GM23338 (cell line): ENCODE measurements around the gene GLB1L3. TPM values are rescaled to one million over a fixed set of nuclear protein-coding genes. Genes with fewer than 3 reads are reported as not detected.

Experiments
- ATAC-seq: fragments of 200-7000 bp; cut with Tn5 transposase; 3 replicates; pipeline ENCODE4 v1.9.1; 2020
- DNase-seq: peaks from one replicate; pipeline ENCODE4 v3.0.0-alpha.2; 2015; ENCODE audit warnings: low spot score
- H2AFZ ChIP-seq: fragments of 200-600 bp; sonication (generic); 2 replicates; pipeline ENCODE4 v1.8.0; 2016; ENCODE audit warnings: antibody characterized with exemption, mild to moderate bottlenecking, moderate library complexity
- H3F3A ChIP-seq: fragments of 200-600 bp; sonication (generic); replicated peaks from 2 replicates; pipeline ENCODE4 v1.8.0; 2017; ENCODE audit warnings: antibody characterized with exemption, mixed run types, low read depth
- H3K27ac ChIP-seq: fragments of 200-600 bp; sonication (generic); 2 replicates; pipeline ENCODE4 v1.6.1; 2016; ENCODE audit warnings: low read depth
- H3K27me3 ChIP-seq: fragments of 200-600 bp; sonication (generic); 2 replicates; pipeline ENCODE4 v1.8.0; 2016; ENCODE audit warnings: mild to moderate bottlenecking, mixed run types, moderate library complexity; ENCODE audit not compliant: insufficient read depth
- H3K36me3 ChIP-seq: fragments of 200-600 bp; sonication (generic); 2 replicates; pipeline ENCODE4 v1.8.0; 2016; ENCODE audit warnings: mild to moderate bottlenecking; ENCODE audit not compliant: insufficient read depth
- H3K4me1 ChIP-seq: fragments of 200-600 bp; sonication (generic); 2 replicates; pipeline ENCODE4 v1.8.0; 2016; ENCODE audit warnings: mild to moderate bottlenecking, moderate library complexity; ENCODE audit not compliant: insufficient read depth
- H3K4me2 ChIP-seq: fragments of 200-600 bp; sonication (generic); 2 replicates; pipeline ENCODE4 v1.7.1; 2017; ENCODE audit warnings: mixed run types
- H3K4me3 ChIP-seq: fragments of 200-600 bp; sonication (generic); 2 replicates; pipeline ENCODE4 v1.6.1; 2016; ENCODE audit warnings: mixed run types
- H3K79me2 ChIP-seq: fragments of 200-600 bp; sonication (generic); replicated peaks from 2 replicates; pipeline ENCODE4 v1.8.0; 2017; ENCODE audit warnings: mild to moderate bottlenecking; ENCODE audit not compliant: insufficient read depth
- H3K9me2 ChIP-seq: fragments of 200-600 bp; sonication (generic); 2 replicates; pipeline ENCODE4 v1.8.0; 2017; ENCODE audit not compliant: insufficient read depth
- H4K20me1 ChIP-seq: fragments of 200-600 bp; sonication (generic); replicated peaks from 2 replicates; pipeline ENCODE4 v1.8.0; 2017; ENCODE audit warnings: mild to moderate bottlenecking; ENCODE audit not compliant: insufficient read depth
- H3K27ac Mint-ChIP-seq: 2 replicates; pipeline ENCODE4 v1.8.0; 2020; ENCODE audit warnings: inconsistent platforms, mild to moderate bottlenecking, moderate library complexity, mixed read lengths
- H3K27me3 Mint-ChIP-seq: 3 replicates; pipeline ENCODE4 v1.8.0; 2022; ENCODE audit warnings: low read depth, mild to moderate bottlenecking, moderate library complexity, mixed read lengths, inconsistent platforms; ENCODE audit not compliant: insufficient read depth, poor library complexity
- H3K36me3 Mint-ChIP-seq: 3 replicates; pipeline ENCODE4 v1.8.0; 2021; ENCODE audit warnings: low read depth, mild to moderate bottlenecking, inconsistent platforms, moderate library complexity, mixed read lengths
- H3K4me1 Mint-ChIP-seq: 3 replicates; pipeline ENCODE4 v1.8.0; 2020; ENCODE audit warnings: mild to moderate bottlenecking, inconsistent platforms, mixed read lengths
- H3K4me3 Mint-ChIP-seq: 3 replicates; pipeline ENCODE4 v1.8.0; 2021; ENCODE audit warnings: moderate library complexity, mild to moderate bottlenecking, inconsistent platforms, mixed read lengths
- H3K9me3 Mint-ChIP-seq: 3 replicates; pipeline ENCODE4 v1.8.0; 2020; ENCODE audit warnings: moderate library complexity, mild to moderate bottlenecking, inconsistent platforms, mixed read lengths
- EZH2 ChIP-seq: fragments of 200-600 bp; sonication (generic); IDR thresholded peaks from one replicate; pipeline ENCODE4 v1.8.0; 2017; ENCODE audit warnings: antibody characterized with exemption, mild to moderate bottlenecking, low read depth; ENCODE audit not compliant: unreplicated experiment
- NANOG ChIP-seq: IDR thresholded peaks from 2 replicates; pipeline ENCODE4 v1.6.1; 2016; ENCODE audit warnings: antibody characterized with exemption, borderline replicate concordance
- STAT1 ChIP-seq: IDR thresholded peaks from one replicate; pipeline ENCODE4 v1.6.1; 2016; ENCODE audit warnings: antibody characterized with exemption; ENCODE audit not compliant: unreplicated experiment
- polyA plus RNA-seq: library from polyadenylated mRNA; unstranded; fragments of >200 nt; fragmentation: Nextera tagmentation; extraction: Ambion mirVana; gene quantifications from 2 replicates; pipeline ENCODE4 v1.2.1, GENCODE V29; 2016
- total RNA-seq: library from RNA; depleted of rRNA; stranded (reverse); fragments of >200 nt; shearing (Covaris generic); gene quantifications from 2 replicates; pipeline ENCODE4 v1.2.3, GENCODE V29; 2014
- TF ChIP-seq, protein P1 (sequence below): fragments of 250-450 bp; sonication (Bioruptor Pico); IDR thresholded peaks from 2 replicates; pipeline ENCODE4 v1.5.0; 2020; ENCODE audit warnings: mild to moderate bottlenecking, moderate library complexity
- TF ChIP-seq, protein P2 (sequence below): IDR thresholded peaks from 2 replicates; pipeline ENCODE4 v1.6.1; 2016; ENCODE audit warnings: antibody characterized with exemption
- TF ChIP-seq, protein P3 (sequence below), 2 experiments: fragments of 200-600 bp in 1 of 2; sonication (generic) in 1 of 2; conservative IDR thresholded peaks; 2 replicates each; pipeline versions ENCODE4 v1.5.1 to v1.6.1; 2016 to 2017; ENCODE audit warnings: antibody characterized with exemption in 2 of 2, low read depth in 2 of 2, mild to moderate bottlenecking in 2 of 2, moderate library complexity in 1 of 2

The GLB1L3 gene
- total and polyA plus RNA-seq, 2 experiments from 2014 or later, result 28.8 to 33.1 TPM

DNA sequence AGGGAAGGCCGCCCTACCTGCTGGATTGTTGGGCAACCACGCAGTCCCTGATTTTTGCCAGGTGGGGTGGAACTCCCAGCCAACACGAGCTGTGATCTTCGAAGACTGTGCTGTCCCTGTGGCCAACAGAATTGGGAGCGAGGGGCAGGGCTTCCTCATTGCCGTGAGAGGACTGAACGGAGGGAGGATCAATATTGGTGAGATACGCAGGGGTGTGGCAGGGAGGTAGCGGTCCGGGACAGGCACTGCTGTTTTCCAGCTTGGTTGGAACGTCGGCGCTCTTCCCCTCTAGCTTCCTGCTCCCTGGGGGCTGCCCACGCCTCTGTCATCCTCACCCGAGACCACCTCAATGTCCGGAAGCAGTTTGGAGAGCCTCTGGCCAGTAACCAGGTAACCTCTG is 15.2 kb upstream of the GLB1L3 start (continued):
- TF ChIP-seq, protein P1, sequence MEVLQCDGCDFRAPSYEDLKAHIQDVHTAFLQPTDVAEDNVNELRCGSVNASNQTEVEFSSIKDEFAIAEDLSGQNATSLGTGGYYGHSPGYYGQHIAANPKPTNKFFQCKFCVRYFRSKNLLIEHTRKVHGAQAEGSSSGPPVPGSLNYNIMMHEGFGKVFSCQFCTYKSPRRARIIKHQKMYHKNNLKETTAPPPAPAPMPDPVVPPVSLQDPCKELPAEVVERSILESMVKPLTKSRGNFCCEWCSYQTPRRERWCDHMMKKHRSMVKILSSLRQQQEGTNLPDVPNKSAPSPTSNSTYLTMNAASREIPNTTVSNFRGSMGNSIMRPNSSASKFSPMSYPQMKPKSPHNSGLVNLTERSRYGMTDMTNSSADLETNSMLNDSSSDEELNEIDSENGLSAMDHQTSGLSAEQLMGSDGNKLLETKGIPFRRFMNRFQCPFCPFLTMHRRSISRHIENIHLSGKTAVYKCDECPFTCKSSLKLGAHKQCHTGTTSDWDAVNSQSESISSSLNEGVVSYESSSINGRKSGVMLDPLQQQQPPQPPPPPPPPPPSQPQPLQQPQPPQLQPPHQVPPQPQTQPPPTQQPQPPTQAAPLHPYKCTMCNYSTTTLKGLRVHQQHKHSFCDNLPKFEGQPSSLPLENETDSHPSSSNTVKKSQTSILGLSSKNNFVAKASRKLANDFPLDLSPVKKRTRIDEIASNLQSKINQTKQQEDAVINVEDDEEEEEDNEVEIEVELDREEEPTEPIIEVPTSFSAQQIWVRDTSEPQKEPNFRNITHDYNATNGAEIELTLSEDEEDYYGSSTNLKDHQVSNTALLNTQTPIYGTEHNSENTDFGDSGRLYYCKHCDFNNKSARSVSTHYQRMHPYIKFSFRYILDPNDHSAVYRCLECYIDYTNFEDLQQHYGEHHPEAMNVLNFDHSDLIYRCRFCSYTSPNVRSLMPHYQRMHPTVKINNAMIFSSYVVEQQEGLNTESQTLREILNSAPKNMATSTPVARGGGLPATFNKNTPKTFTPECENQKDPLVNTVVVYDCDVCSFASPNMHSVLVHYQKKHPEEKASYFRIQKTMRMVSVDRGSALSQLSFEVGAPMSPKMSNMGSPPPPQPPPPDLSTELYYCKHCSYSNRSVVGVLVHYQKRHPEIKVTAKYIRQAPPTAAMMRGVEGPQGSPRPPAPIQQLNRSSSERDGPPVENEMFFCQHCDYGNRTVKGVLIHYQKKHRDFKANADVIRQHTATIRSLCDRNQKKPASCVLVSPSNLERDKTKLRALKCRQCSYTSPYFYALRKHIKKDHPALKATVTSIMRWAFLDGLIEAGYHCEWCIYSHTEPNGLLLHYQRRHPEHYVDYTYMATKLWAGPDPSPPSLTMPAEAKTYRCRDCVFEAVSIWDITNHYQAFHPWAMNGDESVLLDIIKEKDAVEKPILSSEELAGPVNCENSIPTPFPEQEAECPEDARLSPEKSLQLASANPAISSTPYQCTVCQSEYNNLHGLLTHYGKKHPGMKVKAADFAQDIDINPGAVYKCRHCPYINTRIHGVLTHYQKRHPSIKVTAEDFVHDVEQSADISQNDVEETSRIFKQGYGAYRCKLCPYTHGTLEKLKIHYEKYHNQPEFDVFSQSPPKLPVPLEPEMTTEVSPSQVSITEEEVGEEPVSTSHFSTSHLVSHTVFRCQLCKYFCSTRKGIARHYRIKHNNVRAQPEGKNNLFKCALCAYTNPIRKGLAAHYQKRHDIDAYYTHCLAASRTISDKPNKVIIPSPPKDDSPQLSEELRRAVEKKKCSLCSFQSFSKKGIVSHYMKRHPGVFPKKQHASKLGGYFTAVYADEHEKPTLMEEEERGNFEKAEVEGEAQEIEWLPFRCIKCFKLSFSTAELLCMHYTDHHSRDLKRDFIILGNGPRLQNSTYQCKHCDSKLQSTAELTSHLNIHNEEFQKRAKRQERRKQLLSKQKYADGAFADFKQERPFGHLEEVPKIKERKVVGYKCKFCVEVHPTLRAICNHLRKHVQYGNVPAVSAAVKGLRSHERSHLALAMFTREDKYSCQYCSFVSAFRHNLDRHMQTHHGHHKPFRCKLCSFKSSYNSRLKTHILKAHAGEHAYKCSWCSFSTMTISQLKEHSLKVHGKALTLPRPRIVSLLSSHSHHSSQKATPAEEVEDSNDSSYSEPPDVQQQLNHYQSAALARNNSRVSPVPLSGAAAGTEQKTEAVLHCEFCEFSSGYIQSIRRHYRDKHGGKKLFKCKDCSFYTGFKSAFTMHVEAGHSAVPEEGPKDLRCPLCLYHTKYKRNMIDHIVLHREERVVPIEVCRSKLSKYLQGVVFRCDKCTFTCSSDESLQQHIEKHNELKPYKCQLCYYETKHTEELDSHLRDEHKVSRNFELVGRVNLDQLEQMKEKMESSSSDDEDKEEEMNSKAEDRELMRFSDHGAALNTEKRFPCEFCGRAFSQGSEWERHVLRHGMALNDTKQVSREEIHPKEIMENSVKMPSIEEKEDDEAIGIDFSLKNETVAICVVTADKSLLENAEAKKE (CRISPR knock-in tag), result no peak
- TF ChIP-seq STAT1 (no peak), NANOG (no peak)
- TF ChIP-seq, protein P2, sequence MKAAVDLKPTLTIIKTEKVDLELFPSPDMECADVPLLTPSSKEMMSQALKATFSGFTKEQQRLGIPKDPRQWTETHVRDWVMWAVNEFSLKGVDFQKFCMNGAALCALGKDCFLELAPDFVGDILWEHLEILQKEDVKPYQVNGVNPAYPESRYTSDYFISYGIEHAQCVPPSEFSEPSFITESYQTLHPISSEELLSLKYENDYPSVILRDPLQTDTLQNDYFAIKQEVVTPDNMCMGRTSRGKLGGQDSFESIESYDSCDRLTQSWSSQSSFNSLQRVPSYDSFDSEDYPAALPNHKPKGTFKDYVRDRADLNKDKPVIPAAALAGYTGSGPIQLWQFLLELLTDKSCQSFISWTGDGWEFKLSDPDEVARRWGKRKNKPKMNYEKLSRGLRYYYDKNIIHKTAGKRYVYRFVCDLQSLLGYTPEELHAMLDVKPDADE, result no peak

DNA sequence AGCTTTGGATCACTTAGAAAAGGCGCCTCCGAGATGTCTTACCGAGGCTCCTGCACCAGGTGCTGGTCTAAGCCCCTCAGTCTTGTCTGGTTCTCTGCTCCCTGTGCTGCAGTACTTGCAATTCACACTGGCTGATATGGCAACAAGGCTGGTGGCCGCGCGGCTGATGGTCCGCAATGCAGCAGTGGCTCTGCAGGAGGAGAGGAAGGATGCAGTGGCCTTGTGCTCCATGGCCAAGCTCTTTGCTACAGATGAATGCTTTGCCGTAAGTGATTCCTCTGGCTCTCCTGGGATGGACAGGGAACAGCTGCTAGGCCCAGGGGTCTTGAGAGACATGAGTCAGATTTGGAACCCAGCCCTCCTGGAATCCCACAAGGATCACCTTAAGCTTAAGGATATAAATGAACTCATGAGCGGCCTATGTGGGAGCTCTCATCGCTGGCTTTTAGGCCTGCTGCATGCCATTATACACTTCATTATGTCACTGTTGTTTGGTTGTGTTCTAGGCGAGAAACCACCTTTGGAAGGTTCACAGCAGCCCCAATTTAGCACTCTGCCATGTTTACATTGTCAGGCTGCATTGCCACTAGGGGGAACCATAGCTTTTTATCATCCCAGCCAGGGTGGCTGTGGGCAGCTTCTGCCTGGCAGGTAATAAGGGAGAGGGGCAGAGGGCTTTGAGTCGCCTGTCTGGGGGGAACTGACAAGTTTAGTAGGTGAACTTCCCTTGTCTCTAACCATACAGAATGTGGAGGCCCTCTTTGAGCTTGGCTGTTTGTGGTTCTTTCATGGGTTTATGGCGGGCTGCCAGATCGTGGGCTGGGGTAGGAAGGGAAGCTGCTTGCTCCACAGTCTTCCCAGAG is 14.3 kb upstream of the GLB1L3 start:
- no peak overlapping the region for H3K4me3 ChIP-seq
- peaks cover 16% of the 10 kb centered on the region for H3K4me1 ChIP-seq
- no peak overlapping the region for H3K4me3 Mint-ChIP-seq
- peaks cover 45% of the 10 kb centered on the region for H3K36me3 ChIP-seq
- peaks cover 9% of the 10 kb centered on the region for H4K20me1 ChIP-seq
- H3K27ac ChIP-seq, result no peak overlapping the region
- no peaks in the 10 kb centered on the region for H3F3A ChIP-seq
- TF ChIP-seq EZH2 (no peak), NANOG (no peak)
- TF ChIP-seq, protein P3, sequence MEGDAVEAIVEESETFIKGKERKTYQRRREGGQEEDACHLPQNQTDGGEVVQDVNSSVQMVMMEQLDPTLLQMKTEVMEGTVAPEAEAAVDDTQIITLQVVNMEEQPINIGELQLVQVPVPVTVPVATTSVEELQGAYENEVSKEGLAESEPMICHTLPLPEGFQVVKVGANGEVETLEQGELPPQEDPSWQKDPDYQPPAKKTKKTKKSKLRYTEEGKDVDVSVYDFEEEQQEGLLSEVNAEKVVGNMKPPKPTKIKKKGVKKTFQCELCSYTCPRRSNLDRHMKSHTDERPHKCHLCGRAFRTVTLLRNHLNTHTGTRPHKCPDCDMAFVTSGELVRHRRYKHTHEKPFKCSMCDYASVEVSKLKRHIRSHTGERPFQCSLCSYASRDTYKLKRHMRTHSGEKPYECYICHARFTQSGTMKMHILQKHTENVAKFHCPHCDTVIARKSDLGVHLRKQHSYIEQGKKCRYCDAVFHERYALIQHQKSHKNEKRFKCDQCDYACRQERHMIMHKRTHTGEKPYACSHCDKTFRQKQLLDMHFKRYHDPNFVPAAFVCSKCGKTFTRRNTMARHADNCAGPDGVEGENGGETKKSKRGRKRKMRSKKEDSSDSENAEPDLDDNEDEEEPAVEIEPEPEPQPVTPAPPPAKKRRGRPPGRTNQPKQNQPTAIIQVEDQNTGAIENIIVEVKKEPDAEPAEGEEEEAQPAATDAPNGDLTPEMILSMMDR (conservative IDR thresholded peaks at IDR 0.05; ENCODE audit: low read depth in 2 of 2), result peak; percentile 83 to 87
- no peaks in the 10 kb centered on the region for H3K9me3 Mint-ChIP-seq
- H3K36me3 Mint-ChIP-seq, result peaks cover 74% of the 10 kb centered on the region
- H3K4me1 Mint-ChIP-seq, result peaks cover 24% of the 10 kb centered on the region
- peak; percentile 92 for ATAC-seq
- DNase-seq, result peak; percentile 84
- H3K9me2 ChIP-seq, result no peaks in the 10 kb centered on the region
- no peak overlapping the region for H3K4me2 ChIP-seq
- H3K79me2 ChIP-seq, result peaks cover 36% of the 10 kb centered on the region
- no peak overlapping the region for H2AFZ ChIP-seq
- H3K27ac Mint-ChIP-seq, result peak overlapping the region; percentile 14; the same call in 1 of the 2 replicates
- peaks cover 2% of the 10 kb centered on the region for H3K27me3 Mint-ChIP-seq
- no peaks in the 10 kb centered on the region for H3K27me3 ChIP-seq
